Activated CD4-positive, alpha-beta T cell treated with anti-CD3 and anti-CD28 coated beads for 1 hour (primary cell): ENCODE results near the gene PGAP6.

ENCODE experiments used
- DNase-seq: peaks from one replicate; pipeline ENCODE4 v3.0.0-alpha.2; 2020

PGAP6 gene

DNA sequence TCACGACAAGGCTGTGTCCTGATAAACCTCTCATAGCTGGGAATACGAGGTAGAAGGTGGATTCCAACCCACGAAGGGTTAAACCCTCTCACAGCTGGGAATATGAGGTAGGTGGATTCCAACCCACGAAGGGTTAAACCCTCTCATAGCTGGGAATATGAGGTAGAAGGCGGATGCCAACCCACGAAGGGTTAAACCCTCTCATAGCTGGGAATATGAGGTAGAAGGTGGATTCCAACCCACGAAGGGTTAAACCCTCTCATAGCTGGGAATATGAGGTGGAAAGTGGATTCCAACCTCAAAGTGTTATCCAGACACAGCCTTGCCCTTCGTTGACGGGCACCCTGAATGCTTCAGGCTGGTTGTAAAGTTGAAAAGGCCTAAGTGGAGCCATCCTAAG is 60.2 kb downstream of the PGAP6 start:
- no peak for DNase-seq
